GM23338 (cell line): Measurements from ENCODE around the gene LCE1B. TPM values are rescaled to one million over a fixed set of nuclear protein-coding genes. Genes with fewer than 3 reads are reported as not detected.

Source experiments
- ATAC-seq: fragments of 200-7000 bp; cut with Tn5 transposase; 3 replicates; pipeline ENCODE4 v1.9.1; 2020
- DNase-seq: peaks from one replicate; pipeline ENCODE4 v3.0.0-alpha.2; 2015; ENCODE audit warnings: low spot score
- H2AFZ ChIP-seq: fragments of 200-600 bp; sonication (generic); 2 replicates; pipeline ENCODE4 v1.8.0; 2016; ENCODE audit warnings: antibody characterized with exemption, mild to moderate bottlenecking, moderate library complexity
- H3F3A ChIP-seq: fragments of 200-600 bp; sonication (generic); replicated peaks from 2 replicates; pipeline ENCODE4 v1.8.0; 2017; ENCODE audit warnings: antibody characterized with exemption, mixed run types, low read depth
- H3K27ac ChIP-seq: fragments of 200-600 bp; sonication (generic); 2 replicates; pipeline ENCODE4 v1.6.1; 2016; ENCODE audit warnings: low read depth
- H3K27me3 ChIP-seq: fragments of 200-600 bp; sonication (generic); 2 replicates; pipeline ENCODE4 v1.8.0; 2016; ENCODE audit warnings: mild to moderate bottlenecking, mixed run types, moderate library complexity; ENCODE audit not compliant: insufficient read depth
- H3K36me3 ChIP-seq: fragments of 200-600 bp; sonication (generic); 2 replicates; pipeline ENCODE4 v1.8.0; 2016; ENCODE audit warnings: mild to moderate bottlenecking; ENCODE audit not compliant: insufficient read depth
- H3K4me1 ChIP-seq: fragments of 200-600 bp; sonication (generic); 2 replicates; pipeline ENCODE4 v1.8.0; 2016; ENCODE audit warnings: mild to moderate bottlenecking, moderate library complexity; ENCODE audit not compliant: insufficient read depth
- H3K4me2 ChIP-seq: fragments of 200-600 bp; sonication (generic); 2 replicates; pipeline ENCODE4 v1.7.1; 2017; ENCODE audit warnings: mixed run types
- H3K4me3 ChIP-seq: fragments of 200-600 bp; sonication (generic); 2 replicates; pipeline ENCODE4 v1.6.1; 2016; ENCODE audit warnings: mixed run types
- H3K79me2 ChIP-seq: fragments of 200-600 bp; sonication (generic); replicated peaks from 2 replicates; pipeline ENCODE4 v1.8.0; 2017; ENCODE audit warnings: mild to moderate bottlenecking; ENCODE audit not compliant: insufficient read depth
- H3K9me2 ChIP-seq: fragments of 200-600 bp; sonication (generic); 2 replicates; pipeline ENCODE4 v1.8.0; 2017; ENCODE audit not compliant: insufficient read depth
- H4K20me1 ChIP-seq: fragments of 200-600 bp; sonication (generic); replicated peaks from 2 replicates; pipeline ENCODE4 v1.8.0; 2017; ENCODE audit warnings: mild to moderate bottlenecking; ENCODE audit not compliant: insufficient read depth
- H3K27ac Mint-ChIP-seq: 2 replicates; pipeline ENCODE4 v1.8.0; 2020; ENCODE audit warnings: inconsistent platforms, mild to moderate bottlenecking, moderate library complexity, mixed read lengths
- H3K27me3 Mint-ChIP-seq: 3 replicates; pipeline ENCODE4 v1.8.0; 2022; ENCODE audit warnings: low read depth, mild to moderate bottlenecking, moderate library complexity, mixed read lengths, inconsistent platforms; ENCODE audit not compliant: insufficient read depth, poor library complexity
- H3K36me3 Mint-ChIP-seq: 3 replicates; pipeline ENCODE4 v1.8.0; 2021; ENCODE audit warnings: low read depth, mild to moderate bottlenecking, inconsistent platforms, moderate library complexity, mixed read lengths
- H3K4me1 Mint-ChIP-seq: 3 replicates; pipeline ENCODE4 v1.8.0; 2020; ENCODE audit warnings: mild to moderate bottlenecking, inconsistent platforms, mixed read lengths
- H3K4me3 Mint-ChIP-seq: 3 replicates; pipeline ENCODE4 v1.8.0; 2021; ENCODE audit warnings: moderate library complexity, mild to moderate bottlenecking, inconsistent platforms, mixed read lengths
- H3K9me3 Mint-ChIP-seq: 3 replicates; pipeline ENCODE4 v1.8.0; 2020; ENCODE audit warnings: moderate library complexity, mild to moderate bottlenecking, inconsistent platforms, mixed read lengths
- CREB1 ChIP-seq: fragments of 250-450 bp; sonication (Bioruptor Pico); IDR thresholded peaks from 2 replicates; pipeline ENCODE4 v1.5.0; 2020; ENCODE audit warnings: low read depth, mild to moderate bottlenecking, moderate library complexity
- EZH2 ChIP-seq: fragments of 200-600 bp; sonication (generic); IDR thresholded peaks from one replicate; pipeline ENCODE4 v1.8.0; 2017; ENCODE audit warnings: antibody characterized with exemption, mild to moderate bottlenecking, low read depth; ENCODE audit not compliant: unreplicated experiment
- EZH2phosphoT487 ChIP-seq: fragments of 200-600 bp; sonication (generic); IDR thresholded peaks from one replicate; pipeline ENCODE4 v1.8.1; 2018; ENCODE audit warnings: antibody characterized with exemption; ENCODE audit not compliant: unreplicated experiment
- JUNB ChIP-seq: IDR thresholded peaks from one replicate; pipeline ENCODE4 v1.6.1; 2016; ENCODE audit warnings: antibody characterized with exemption; ENCODE audit not compliant: unreplicated experiment
- NANOG ChIP-seq: IDR thresholded peaks from 2 replicates; pipeline ENCODE4 v1.6.1; 2016; ENCODE audit warnings: antibody characterized with exemption, borderline replicate concordance
- POLR2AphosphoS5 ChIP-seq: IDR thresholded peaks from 2 replicates; pipeline ENCODE4 v1.6.1; 2016; ENCODE audit warnings: antibody characterized with exemption, low read depth
- STAT1 ChIP-seq: IDR thresholded peaks from one replicate; pipeline ENCODE4 v1.6.1; 2016; ENCODE audit warnings: antibody characterized with exemption; ENCODE audit not compliant: unreplicated experiment
- ZNF114 ChIP-seq: fragments of 250-450 bp; sonication (Bioruptor Pico); IDR thresholded peaks from 2 replicates; pipeline ENCODE4 v1.5.0; 2020; ENCODE audit warnings: mild to moderate bottlenecking, moderate library complexity
- ZNF331 ChIP-seq: fragments of 250-450 bp; sonication (Bioruptor Pico); IDR thresholded peaks from 2 replicates; pipeline ENCODE4 v1.5.0; 2020; ENCODE audit warnings: low read depth, mild to moderate bottlenecking, moderate library complexity
- polyA plus RNA-seq: library from polyadenylated mRNA; unstranded; fragments of >200 nt; fragmentation: Nextera tagmentation; extraction: Ambion mirVana; gene quantifications from 2 replicates; pipeline ENCODE4 v1.2.1, GENCODE V29; 2016
- total RNA-seq: library from RNA; depleted of rRNA; stranded (reverse); fragments of >200 nt; shearing (Covaris generic); gene quantifications from 2 replicates; pipeline ENCODE4 v1.2.3, GENCODE V29; 2014
- TF ChIP-seq, protein P1 (sequence below): IDR thresholded peaks from one replicate; pipeline ENCODE4 v1.6.1; 2018; ENCODE audit warnings: antibody characterized with exemption; ENCODE audit not compliant: unreplicated experiment
- TF ChIP-seq, protein P2 (sequence below): IDR thresholded peaks from 2 replicates; pipeline ENCODE4 v1.6.1; 2016; ENCODE audit warnings: antibody characterized with exemption
- TF ChIP-seq, protein P3 (sequence below), 2 experiments: fragments of 200-600 bp in 1 of 2; sonication (generic) in 1 of 2; conservative IDR thresholded peaks; 2 replicates each; pipeline versions ENCODE4 v1.5.1 to v1.6.1; 2016 to 2017; ENCODE audit warnings: antibody characterized with exemption in 2 of 2, low read depth in 2 of 2, mild to moderate bottlenecking in 2 of 2, moderate library complexity in 1 of 2
- TF ChIP-seq, protein P4 (sequence below): fragments of 250-450 bp; sonication (Bioruptor Pico); IDR thresholded peaks from 2 replicates; pipeline ENCODE4 v1.5.0; 2020; ENCODE audit warnings: mild to moderate bottlenecking, moderate library complexity

Gene LCE1B
- total and polyA plus RNA-seq, 2 experiments from 2014 or later, result not detected

DNA sequence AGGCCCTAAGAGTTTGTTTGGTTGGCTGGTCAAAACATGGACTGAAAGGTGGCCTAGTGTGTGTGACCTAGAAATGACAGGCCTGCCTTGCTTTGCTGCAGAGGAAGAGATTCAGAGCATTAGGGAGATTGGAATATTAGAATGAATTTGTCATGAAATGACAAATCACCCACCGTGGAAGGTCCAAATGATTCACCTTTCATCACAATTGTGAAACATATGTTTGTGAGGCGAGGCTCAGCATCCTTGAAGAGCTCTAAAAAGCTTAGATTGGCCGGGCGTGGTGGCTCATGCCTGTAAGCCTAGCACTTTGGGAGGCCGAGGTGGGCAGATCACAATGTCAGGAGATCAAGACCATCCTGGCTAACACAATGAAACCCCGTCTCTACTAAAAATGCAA is 5.5 kb downstream of the LCE1B start:
- no peaks in the 10 kb centered on the region for H3K36me3 ChIP-seq
- no peak overlapping the region for H3K4me2 ChIP-seq
- H3F3A ChIP-seq, result no peaks in the 10 kb centered on the region
- H3K4me3 ChIP-seq, result no peak overlapping the region
- H4K20me1 ChIP-seq, result no peaks in the 10 kb centered on the region
- H3K9me2 ChIP-seq, result 0 out of 2 replicates have a peak, but pooled peaks cover 6% of the 10 kb centered on the region
- H3K27ac Mint-ChIP-seq, result no peak overlapping the region
- no peaks in the 10 kb centered on the region for H3K79me2 ChIP-seq
- H3K27me3 Mint-ChIP-seq, result no peaks in the 10 kb centered on the region
- ATAC-seq (no peak), DNase-seq (no peak)
- no peaks in the 10 kb centered on the region for H3K36me3 Mint-ChIP-seq
- no peaks in the 10 kb centered on the region for H3K4me1 ChIP-seq
- no peaks in the 10 kb centered on the region for H3K27me3 ChIP-seq
- H3K4me1 Mint-ChIP-seq, result peaks cover 2% of the 10 kb centered on the region; the same call in 1 of the 3 replicates
- TF ChIP-seq, protein P1, sequence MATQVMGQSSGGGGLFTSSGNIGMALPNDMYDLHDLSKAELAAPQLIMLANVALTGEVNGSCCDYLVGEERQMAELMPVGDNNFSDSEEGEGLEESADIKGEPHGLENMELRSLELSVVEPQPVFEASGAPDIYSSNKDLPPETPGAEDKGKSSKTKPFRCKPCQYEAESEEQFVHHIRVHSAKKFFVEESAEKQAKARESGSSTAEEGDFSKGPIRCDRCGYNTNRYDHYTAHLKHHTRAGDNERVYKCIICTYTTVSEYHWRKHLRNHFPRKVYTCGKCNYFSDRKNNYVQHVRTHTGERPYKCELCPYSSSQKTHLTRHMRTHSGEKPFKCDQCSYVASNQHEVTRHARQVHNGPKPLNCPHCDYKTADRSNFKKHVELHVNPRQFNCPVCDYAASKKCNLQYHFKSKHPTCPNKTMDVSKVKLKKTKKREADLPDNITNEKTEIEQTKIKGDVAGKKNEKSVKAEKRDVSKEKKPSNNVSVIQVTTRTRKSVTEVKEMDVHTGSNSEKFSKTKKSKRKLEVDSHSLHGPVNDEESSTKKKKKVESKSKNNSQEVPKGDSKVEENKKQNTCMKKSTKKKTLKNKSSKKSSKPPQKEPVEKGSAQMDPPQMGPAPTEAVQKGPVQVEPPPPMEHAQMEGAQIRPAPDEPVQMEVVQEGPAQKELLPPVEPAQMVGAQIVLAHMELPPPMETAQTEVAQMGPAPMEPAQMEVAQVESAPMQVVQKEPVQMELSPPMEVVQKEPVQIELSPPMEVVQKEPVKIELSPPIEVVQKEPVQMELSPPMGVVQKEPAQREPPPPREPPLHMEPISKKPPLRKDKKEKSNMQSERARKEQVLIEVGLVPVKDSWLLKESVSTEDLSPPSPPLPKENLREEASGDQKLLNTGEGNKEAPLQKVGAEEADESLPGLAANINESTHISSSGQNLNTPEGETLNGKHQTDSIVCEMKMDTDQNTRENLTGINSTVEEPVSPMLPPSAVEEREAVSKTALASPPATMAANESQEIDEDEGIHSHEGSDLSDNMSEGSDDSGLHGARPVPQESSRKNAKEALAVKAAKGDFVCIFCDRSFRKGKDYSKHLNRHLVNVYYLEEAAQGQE, result no peak
- no peak for TF ChIP-seq POLR2AphosphoS5
- TF ChIP-seq ZNF114, result no peak
- TF ChIP-seq, protein P2, sequence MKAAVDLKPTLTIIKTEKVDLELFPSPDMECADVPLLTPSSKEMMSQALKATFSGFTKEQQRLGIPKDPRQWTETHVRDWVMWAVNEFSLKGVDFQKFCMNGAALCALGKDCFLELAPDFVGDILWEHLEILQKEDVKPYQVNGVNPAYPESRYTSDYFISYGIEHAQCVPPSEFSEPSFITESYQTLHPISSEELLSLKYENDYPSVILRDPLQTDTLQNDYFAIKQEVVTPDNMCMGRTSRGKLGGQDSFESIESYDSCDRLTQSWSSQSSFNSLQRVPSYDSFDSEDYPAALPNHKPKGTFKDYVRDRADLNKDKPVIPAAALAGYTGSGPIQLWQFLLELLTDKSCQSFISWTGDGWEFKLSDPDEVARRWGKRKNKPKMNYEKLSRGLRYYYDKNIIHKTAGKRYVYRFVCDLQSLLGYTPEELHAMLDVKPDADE, result no peak
- TF ChIP-seq JUNB, result no peak
- TF ChIP-seq, protein P3, sequence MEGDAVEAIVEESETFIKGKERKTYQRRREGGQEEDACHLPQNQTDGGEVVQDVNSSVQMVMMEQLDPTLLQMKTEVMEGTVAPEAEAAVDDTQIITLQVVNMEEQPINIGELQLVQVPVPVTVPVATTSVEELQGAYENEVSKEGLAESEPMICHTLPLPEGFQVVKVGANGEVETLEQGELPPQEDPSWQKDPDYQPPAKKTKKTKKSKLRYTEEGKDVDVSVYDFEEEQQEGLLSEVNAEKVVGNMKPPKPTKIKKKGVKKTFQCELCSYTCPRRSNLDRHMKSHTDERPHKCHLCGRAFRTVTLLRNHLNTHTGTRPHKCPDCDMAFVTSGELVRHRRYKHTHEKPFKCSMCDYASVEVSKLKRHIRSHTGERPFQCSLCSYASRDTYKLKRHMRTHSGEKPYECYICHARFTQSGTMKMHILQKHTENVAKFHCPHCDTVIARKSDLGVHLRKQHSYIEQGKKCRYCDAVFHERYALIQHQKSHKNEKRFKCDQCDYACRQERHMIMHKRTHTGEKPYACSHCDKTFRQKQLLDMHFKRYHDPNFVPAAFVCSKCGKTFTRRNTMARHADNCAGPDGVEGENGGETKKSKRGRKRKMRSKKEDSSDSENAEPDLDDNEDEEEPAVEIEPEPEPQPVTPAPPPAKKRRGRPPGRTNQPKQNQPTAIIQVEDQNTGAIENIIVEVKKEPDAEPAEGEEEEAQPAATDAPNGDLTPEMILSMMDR (conservative IDR thresholded peaks at IDR 0.05; ENCODE audit: low read depth in 2 of 2), result no peak
- TF ChIP-seq, protein P4, sequence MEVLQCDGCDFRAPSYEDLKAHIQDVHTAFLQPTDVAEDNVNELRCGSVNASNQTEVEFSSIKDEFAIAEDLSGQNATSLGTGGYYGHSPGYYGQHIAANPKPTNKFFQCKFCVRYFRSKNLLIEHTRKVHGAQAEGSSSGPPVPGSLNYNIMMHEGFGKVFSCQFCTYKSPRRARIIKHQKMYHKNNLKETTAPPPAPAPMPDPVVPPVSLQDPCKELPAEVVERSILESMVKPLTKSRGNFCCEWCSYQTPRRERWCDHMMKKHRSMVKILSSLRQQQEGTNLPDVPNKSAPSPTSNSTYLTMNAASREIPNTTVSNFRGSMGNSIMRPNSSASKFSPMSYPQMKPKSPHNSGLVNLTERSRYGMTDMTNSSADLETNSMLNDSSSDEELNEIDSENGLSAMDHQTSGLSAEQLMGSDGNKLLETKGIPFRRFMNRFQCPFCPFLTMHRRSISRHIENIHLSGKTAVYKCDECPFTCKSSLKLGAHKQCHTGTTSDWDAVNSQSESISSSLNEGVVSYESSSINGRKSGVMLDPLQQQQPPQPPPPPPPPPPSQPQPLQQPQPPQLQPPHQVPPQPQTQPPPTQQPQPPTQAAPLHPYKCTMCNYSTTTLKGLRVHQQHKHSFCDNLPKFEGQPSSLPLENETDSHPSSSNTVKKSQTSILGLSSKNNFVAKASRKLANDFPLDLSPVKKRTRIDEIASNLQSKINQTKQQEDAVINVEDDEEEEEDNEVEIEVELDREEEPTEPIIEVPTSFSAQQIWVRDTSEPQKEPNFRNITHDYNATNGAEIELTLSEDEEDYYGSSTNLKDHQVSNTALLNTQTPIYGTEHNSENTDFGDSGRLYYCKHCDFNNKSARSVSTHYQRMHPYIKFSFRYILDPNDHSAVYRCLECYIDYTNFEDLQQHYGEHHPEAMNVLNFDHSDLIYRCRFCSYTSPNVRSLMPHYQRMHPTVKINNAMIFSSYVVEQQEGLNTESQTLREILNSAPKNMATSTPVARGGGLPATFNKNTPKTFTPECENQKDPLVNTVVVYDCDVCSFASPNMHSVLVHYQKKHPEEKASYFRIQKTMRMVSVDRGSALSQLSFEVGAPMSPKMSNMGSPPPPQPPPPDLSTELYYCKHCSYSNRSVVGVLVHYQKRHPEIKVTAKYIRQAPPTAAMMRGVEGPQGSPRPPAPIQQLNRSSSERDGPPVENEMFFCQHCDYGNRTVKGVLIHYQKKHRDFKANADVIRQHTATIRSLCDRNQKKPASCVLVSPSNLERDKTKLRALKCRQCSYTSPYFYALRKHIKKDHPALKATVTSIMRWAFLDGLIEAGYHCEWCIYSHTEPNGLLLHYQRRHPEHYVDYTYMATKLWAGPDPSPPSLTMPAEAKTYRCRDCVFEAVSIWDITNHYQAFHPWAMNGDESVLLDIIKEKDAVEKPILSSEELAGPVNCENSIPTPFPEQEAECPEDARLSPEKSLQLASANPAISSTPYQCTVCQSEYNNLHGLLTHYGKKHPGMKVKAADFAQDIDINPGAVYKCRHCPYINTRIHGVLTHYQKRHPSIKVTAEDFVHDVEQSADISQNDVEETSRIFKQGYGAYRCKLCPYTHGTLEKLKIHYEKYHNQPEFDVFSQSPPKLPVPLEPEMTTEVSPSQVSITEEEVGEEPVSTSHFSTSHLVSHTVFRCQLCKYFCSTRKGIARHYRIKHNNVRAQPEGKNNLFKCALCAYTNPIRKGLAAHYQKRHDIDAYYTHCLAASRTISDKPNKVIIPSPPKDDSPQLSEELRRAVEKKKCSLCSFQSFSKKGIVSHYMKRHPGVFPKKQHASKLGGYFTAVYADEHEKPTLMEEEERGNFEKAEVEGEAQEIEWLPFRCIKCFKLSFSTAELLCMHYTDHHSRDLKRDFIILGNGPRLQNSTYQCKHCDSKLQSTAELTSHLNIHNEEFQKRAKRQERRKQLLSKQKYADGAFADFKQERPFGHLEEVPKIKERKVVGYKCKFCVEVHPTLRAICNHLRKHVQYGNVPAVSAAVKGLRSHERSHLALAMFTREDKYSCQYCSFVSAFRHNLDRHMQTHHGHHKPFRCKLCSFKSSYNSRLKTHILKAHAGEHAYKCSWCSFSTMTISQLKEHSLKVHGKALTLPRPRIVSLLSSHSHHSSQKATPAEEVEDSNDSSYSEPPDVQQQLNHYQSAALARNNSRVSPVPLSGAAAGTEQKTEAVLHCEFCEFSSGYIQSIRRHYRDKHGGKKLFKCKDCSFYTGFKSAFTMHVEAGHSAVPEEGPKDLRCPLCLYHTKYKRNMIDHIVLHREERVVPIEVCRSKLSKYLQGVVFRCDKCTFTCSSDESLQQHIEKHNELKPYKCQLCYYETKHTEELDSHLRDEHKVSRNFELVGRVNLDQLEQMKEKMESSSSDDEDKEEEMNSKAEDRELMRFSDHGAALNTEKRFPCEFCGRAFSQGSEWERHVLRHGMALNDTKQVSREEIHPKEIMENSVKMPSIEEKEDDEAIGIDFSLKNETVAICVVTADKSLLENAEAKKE (CRISPR knock-in tag), result no peak
- no peak for TF ChIP-seq EZH2
- TF ChIP-seq ZNF331, result no peak
- no peak for TF ChIP-seq CREB1
- no peak for TF ChIP-seq EZH2phosphoT487
- no peak for TF ChIP-seq STAT1
- TF ChIP-seq NANOG, result no peak
- no peaks in the 10 kb centered on the region for H3K9me3 Mint-ChIP-seq
- H3K27ac ChIP-seq, result no peak overlapping the region
- no peak overlapping the region for H3K4me3 Mint-ChIP-seq
- H2AFZ ChIP-seq, result no peak overlapping the region
